Left lung (tissue), 10 donors: ENCODE measurements around the gene CAPZB. TPM values are rescaled to one million over a fixed set of nuclear protein-coding genes. Genes with fewer than 3 reads are reported as not detected.
A peak's percentile ranks its signal among the peaks of the same experiment; 100 is the strongest.

Source experiments
- ATAC-seq: fragments of 200-7000 bp; cut with Tn5 transposase; one replicate; pipeline ENCODE4 v1.9.1; 2020; ENCODE audit warnings: moderate library complexity
- DNase-seq, 4 donors: peaks; one replicate each; pipeline ENCODE4 v3.0.0-alpha.2; 2013 to 2020
- H3K27ac ChIP-seq, 2 donors: fragments of 200-600 bp; sonication (generic) in 1 of 2; one replicate each; pipeline versions ENCODE4 v1.5.0 to v1.8.0; 2020 to 2021
- H3K27me3 ChIP-seq, 2 donors: fragments of 200-600 bp; sonication (generic) in 1 of 2; one replicate each; pipeline versions ENCODE4 v1.5.0 to v1.8.0; 2020 to 2021
- H3K36me3 ChIP-seq, 2 donors: fragments of 200-600 bp; sonication (generic) in 1 of 2; one replicate each; pipeline versions ENCODE4 v1.5.0 to v1.8.0; 2020 to 2021
- H3K4me1 ChIP-seq, 2 donors: fragments of 200-600 bp; one replicate each; pipeline ENCODE4 v1.8.0; 2021
- H3K4me3 ChIP-seq, 2 donors: fragments of 200-600 bp; sonication (generic) in 1 of 2; one replicate each; pipeline versions ENCODE4 v1.5.0 to v1.8.0; 2020 to 2021; ENCODE audit warnings: mild to moderate bottlenecking in 1 of 2
- H3K9me3 ChIP-seq, 2 donors: fragments of 200-600 bp; sonication (generic) in 1 of 2; one replicate each; pipeline versions ENCODE4 v1.5.0 to v1.8.0; 2020 to 2021
- intact Hi-C, 2 donors: fragments of 100-400 bp; cut with DNase I; formaldehyde crosslinking; loops; one replicate each; pipeline versions ENCODE4 v1.11.2 to v1.14.2; 2022
- polyA plus RNA-seq, 6 donors: library from polyadenylated mRNA; unstranded; fragments of 120-200 nt; gene quantifications; one replicate each; pipeline ENCODE4 v1.2.1, GENCODE V29; 2013; ENCODE audit not compliant: insufficient read length in 6 of 6
- total RNA-seq, 2 donors: library from RNA; stranded (reverse); fragmentation: NEBNext Ultra II Directional; extraction: Animal tissue kit (Norgen Biotek cat#: 25700); gene quantifications; one replicate each; pipeline ENCODE4 v1.2.1, GENCODE V29; 2021
- TF ChIP-seq, protein P1 (sequence below), 2 donors: fragments of 200-600 bp; sonication (generic) in 1 of 2; IDR thresholded peaks; one replicate each; pipeline versions ENCODE4 v1.5.0 to v1.8.0; 2021; ENCODE audit warnings: antibody characterized with exemption in 2 of 2
- donor health status: DM: no; HTN: yes; CAD: no.
- donor health status: DM: no; HTN: no; CAD: no.

Gene CAPZB
- total and polyA plus RNA-seq, 8 donors: 223 to 327 (median 256) TPM

- intact Hi-C loops: no loop called here
- Histone ChIP-seq H3K9me3 (no peaks in the 10 kb centered on the region), H3K4me3 (no peak overlapping the region), H3K27ac (peak overlapping the region in 1 of 2 donors; percentile 55), H3K36me3 (peaks cover 0 to 7% of the 10 kb centered on the region in 2 donors), H3K27me3 (no peaks in the 10 kb centered on the region), H3K4me1 (peaks cover 31 to 93% of the 10 kb centered on the region in 2 donors)
- TF ChIP-seq, protein P1, sequence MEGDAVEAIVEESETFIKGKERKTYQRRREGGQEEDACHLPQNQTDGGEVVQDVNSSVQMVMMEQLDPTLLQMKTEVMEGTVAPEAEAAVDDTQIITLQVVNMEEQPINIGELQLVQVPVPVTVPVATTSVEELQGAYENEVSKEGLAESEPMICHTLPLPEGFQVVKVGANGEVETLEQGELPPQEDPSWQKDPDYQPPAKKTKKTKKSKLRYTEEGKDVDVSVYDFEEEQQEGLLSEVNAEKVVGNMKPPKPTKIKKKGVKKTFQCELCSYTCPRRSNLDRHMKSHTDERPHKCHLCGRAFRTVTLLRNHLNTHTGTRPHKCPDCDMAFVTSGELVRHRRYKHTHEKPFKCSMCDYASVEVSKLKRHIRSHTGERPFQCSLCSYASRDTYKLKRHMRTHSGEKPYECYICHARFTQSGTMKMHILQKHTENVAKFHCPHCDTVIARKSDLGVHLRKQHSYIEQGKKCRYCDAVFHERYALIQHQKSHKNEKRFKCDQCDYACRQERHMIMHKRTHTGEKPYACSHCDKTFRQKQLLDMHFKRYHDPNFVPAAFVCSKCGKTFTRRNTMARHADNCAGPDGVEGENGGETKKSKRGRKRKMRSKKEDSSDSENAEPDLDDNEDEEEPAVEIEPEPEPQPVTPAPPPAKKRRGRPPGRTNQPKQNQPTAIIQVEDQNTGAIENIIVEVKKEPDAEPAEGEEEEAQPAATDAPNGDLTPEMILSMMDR (IDR thresholded peaks at IDR 0.05): no peak
- ATAC-seq (no peak), DNase-seq (no peak)
Measured at GRCh38 chr1:19464696-19465095, 20.6 kb downstream of the CAPZB start.

DNA sequence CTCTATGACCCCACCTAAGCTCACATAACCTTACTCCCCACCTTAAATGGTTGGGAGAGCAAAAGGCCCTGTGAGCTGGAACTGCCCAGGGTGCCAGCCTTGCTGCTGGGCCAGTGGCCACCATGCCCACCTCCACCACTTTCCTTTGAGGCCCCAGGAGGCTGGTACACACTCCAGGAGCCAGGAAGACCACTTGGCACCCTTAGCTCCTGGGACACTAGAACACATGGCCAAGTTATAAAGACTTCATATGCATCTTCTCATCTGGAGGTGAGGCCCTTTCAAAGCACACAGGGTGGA lies 21.9 kb downstream of the CAPZB start:
- H3K4me1 ChIP-seq: peaks cover 22 to 94% of the 10 kb centered on the region in 2 donors

GRCh38 chr1:19462781-19463503 lies 22.4 kb downstream of the CAPZB start:
- peaks cover 19 to 94% of the 10 kb centered on the region in 2 donors for H3K4me1 ChIP-seq
- ATAC-seq: peak; percentile 38
- TF ChIP-seq, protein P1 (IDR thresholded peaks at IDR 0.05): no peak

More for the DNA sequence above, 21.9 kb downstream of the CAPZB start:
- ATAC-seq (no peak), DNase-seq (no peak)
- Histone ChIP-seq H3K4me3 (no peak overlapping the region), H3K27me3 (no peaks in the 10 kb centered on the region), H3K36me3 (peaks cover 0 to 7% of the 10 kb centered on the region in 2 donors), H3K27ac (peak overlapping the region in 1 of 2 donors; percentile 59), H3K9me3 (no peaks in the 10 kb centered on the region)
- intact Hi-C loops: no loop called here
- TF ChIP-seq, protein P1 (IDR thresholded peaks at IDR 0.05): no peak

DNA sequence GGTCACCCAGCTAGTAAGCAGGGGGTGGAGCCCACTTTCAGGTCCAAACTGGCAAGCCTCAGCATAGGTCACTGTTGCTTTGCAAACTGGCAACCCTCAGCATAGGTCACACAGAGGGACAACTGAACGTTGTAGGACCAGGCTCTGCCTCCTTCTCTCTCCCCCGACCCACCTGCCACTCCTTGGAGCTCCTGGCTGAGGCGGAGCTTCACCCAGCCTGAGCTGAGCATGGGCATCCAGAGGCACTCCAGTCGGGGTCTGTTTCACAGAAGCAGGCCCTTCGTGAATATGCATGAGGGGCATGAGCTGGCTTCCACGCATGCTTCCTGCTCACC lies 24.2 kb downstream of the CAPZB start:
- intact Hi-C loops: no loop called here
- ATAC-seq (no peak), DNase-seq (no peak)
- Histone ChIP-seq H3K4me3 (no peak overlapping the region), H3K4me1 (peaks cover 27 to 94% of the 10 kb centered on the region in 2 donors), H3K36me3 (peaks cover 0 to 3% of the 10 kb centered on the region in 2 donors), H3K27ac (no peak overlapping the region), H3K9me3 (no peaks in the 10 kb centered on the region), H3K27me3 (no peaks in the 10 kb centered on the region)
- TF ChIP-seq, protein P1 (IDR thresholded peaks at IDR 0.05): no peak

More at GRCh38 chr1:19462781-19463503, 22.4 kb downstream of the CAPZB start:
- no peak for DNase-seq
- H3K4me3 ChIP-seq: no peak overlapping the region
- peak overlapping the region in 1 of 2 donors; percentile 59 for H3K27ac ChIP-seq
- intact Hi-C loops: no loop called here
- peaks cover 0 to 7% of the 10 kb centered on the region in 2 donors for H3K36me3 ChIP-seq
- H3K9me3 ChIP-seq: no peaks in the 10 kb centered on the region
- H3K27me3 ChIP-seq: no peaks in the 10 kb centered on the region

GRCh38 chr1:19460535-19461219 lies 24.7 kb downstream of the CAPZB start:
- Histone ChIP-seq H3K36me3 (no peaks in the 10 kb centered on the region), H3K4me3 (no peak overlapping the region), H3K4me1 (peaks cover 27 to 94% of the 10 kb centered on the region in 2 donors), H3K27me3 (no peaks in the 10 kb centered on the region), H3K9me3 (no peaks in the 10 kb centered on the region), H3K27ac (no peak overlapping the region)
- ATAC-seq: no peak
- TF ChIP-seq, protein P1 (IDR thresholded peaks at IDR 0.05): no peak
- no peak for DNase-seq
- intact Hi-C loops: no loop called here
